ENCODE results near the gene TUT4.

TUT4 gene

DNA sequence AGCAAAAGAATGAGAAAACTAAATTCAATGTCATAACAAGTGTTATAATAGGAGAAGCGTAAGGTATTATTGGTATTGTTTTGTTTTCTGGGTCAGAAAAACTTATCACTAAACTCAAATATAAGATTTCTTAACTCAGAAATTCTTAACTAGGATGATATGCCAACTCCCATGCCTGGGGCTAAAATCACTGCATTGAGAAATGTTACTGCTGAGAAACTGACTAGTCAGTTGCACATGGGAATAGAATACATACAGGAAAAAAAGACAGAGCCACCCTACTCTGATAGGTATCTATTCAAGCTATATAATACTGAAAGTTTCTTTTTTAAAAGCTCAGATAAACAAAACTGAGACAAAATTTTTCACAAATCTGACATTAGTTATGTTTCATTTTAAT is 92.2 kb downstream of the TUT4 start:
- no peak for DNase-seq

DNA sequence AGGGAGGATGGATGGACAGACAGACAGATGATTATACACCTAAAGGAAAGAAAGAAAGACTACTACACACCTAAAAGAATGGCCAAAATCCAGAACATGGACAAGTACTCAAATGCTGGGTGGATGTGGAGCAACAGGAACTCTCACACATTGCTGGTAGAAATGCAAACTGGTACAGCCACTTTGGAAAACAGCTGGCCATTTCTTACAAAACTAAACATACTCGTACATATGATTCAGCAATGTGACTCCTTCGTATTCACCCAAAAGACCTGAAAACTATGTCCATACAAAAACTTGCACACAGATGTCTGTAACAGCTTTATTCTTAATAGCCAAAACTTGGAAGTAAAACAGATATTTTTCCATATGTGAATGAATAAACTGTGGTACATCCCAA is 97.2 kb downstream of the TUT4 start:
- DNase-seq = no peak

DNA sequence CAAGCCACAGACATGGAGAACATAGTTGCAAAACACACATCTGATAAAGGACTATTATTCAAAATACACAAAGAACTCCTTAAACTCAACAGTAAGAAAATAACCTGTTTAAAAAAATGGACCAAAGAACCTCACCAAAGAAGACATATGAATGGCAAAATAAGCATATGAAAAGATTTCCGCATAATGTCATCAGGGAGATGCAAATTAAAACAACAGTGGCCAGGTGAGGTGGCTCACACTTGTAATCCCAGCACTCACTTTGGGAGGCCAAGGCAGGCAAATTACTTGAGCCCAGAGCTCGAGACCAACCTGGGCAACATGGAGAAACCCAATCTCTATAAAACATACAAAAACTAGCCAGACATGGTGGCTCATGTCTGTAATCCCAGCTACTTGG is 98.1 kb downstream of the TUT4 start:
- DNase-seq = no peak

DNA sequence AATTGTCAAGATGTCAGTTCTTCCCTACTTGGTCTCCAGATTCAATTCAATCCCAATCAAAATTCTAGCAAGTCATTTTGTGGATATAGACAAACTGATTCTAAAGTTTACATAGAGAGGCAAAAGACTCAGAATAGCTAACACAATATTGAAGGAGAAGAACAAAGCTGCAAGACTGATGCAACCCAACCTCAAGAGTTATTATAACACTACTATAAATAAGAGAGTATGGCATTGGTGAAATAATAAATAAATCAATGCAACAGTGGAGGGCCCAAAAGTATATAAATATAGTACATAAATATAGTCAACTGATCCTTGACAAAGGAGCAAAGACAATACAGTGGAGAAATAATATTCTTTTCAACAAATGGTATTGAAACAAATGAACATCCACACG is 98.8 kb downstream of the TUT4 start:
- DNase-seq = no peak

DNA sequence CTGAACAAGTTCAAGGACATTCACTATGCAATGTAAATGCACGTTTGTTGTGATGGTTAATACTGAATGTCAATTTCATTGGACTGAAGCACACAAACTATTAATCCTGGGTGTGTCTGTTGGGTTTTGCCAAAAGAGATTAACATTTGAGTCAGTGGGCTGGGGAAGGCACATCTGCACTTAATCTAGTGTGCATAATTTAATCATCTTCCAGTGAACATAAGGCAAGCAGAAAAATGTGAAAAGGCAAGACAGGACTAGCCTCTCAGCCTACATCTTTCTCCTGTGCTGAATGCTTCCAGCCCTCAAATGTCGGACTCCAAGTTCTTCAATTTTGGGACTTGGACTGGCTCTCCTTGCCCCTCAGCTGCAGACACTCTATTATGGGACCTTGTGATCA is 108.4 kb downstream of the TUT4 start:
- DNase-seq = no peak

DNA sequence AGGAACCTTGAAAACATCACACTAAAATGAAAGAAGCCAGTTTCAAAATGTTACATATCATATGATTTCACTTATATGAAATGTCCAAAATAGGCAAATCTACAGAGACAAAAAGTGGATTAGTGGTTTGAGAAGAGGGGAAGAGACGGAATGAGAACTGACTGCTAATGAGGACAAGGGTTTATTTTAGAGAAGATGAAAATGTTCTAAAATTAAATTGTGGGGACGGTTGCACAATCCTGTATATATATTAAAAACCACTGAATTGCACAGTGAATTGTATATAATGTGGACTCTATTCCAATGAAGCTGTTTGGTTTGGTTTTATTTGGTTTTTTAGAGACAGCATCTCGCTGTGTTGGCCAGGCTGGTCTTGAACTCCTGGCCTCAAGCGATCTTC is 112.9 kb downstream of the TUT4 start:
- no peak for DNase-seq

GRCh38 chr1:52436817-52437216 is 116.1 kb downstream of the TUT4 start:
- DNase-seq = no peak

DNA sequence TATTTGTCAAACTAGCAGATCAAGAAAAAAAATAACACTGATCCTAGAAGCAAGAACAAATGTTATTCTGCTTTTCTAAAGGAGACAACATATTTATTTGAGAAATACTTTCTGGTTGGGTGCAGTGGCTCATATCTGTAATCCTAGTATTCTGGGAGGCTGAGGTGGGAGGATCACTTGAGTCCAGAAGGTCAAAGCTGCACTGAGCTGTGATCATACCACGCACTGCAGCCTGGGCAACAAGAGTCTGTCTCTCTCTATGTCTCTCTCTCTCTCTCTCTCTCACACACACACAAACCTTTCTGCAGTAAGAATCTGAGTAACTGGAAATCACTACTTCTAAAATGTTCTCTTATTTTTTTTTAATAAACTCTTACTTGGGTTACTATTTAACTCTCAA is 117.2 kb downstream of the TUT4 start:
- no peak for DNase-seq

DNA sequence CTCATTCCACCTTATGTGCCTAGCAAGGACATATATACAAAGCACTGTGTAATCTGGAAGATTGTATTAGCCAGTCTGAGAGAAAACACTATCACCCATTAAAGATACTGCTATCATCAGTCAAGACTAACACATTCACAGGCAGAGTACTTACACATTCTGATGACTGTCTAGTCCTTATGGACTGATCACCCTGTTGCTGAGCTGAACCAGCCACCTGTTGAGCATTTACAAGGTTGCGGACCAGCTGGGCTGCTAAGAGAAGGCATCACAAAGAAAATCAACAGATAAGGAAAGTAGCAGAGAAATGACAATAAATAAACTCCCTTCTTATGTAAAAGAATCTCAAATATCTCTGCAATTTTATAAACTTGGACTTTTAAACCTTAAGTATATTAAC is 117.7 kb downstream of the TUT4 start:
- DNase-seq = no peak

DNA sequence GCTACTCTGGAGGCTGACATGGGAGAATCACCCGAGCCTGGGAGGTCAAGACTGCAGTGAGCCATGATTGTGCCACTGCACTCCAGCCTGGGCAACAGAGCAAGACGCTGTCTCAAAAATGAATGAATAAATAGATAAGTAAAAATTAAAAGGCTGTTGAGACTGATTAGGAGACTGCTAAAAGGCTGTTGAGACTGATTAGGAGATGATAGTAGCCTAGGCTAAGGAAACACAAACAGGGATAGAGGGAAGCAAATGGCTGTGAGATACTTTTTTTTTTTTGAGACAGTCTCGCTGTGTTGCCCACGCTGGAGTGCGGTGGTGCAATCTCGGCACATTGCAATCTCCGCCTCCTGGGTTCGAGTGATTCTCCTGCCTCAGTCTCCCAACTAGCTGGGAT is 120.1 kb downstream of the TUT4 start:
- no peak for DNase-seq

DNA sequence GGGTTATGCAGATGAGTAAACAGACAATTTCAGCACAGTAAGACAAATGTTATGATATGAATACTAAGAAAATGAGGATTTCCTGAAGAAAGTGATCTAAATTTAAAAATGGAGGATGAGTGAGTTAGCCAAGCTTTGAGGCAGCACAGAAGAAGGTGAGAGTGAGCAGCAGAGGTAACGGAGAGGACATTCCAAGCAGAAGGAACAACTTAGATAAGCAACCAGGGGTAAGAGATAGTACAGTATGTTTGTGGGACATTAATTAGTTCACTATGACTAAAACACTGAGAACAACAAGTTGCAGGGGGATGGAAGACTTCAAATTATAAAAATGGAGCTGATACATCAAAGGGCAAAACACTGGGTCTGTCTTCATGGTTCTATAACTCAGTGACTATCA is 125.7 kb downstream of the TUT4 start:
- DNase-seq = no peak

- no peak for DNase-seq
Observed at GRCh38 chr1:52426371-52426770, 126.5 kb downstream of the TUT4 start.

GRCh38 chr1:52424813-52425212 is 128.1 kb downstream of the TUT4 start:
- DNase-seq = no peak

GRCh38 chr1:52424231-52424636 is 128.7 kb downstream of the TUT4 start:
- DNase-seq = no peak

- DNase-seq = peak; percentile 48
Observed at GRCh38 chr1:52423771-52424170, 129.1 kb downstream of the TUT4 start.

GRCh38 chr1:52423055-52423454 is 129.8 kb downstream of the TUT4 start:
- no peak for DNase-seq

GRCh38 chr1:52420713-52421112 is 132.2 kb downstream of the TUT4 start:
- DNase-seq = no peak

GRCh38 chr1:52416811-52417210 is 136.1 kb downstream of the TUT4 start:
- DNase-seq = no peak

- no peak for DNase-seq
Observed at GRCh38 chr1:52414942-52415341, 137.9 kb downstream of the TUT4 start.

DNA sequence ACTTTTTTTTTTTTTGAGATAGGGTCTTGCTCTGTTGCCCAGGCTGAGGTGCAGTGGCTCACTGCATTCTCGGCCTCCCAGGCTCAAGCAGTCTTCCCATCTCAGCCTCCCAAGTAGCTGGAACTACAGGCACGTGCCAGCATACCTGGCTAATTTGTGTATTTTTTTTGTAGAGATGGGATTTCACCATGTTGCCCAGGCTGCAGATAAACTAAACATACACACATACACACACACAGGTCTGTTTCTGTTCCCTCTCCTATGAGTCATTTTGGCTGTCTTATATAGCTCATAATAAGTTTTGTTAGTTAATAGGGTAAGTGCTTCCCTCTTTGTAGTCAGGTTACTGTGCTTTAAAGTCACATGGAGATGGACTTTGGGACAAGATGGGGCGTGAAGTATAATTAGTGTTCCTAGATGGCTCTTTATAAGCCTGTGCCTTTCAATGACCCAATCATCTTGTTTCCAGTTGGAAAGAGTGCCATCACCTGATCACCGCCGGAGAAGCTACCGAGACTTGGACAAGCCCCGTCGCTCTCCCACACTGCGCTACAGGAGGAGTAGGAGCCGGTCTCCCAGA is 139.4 kb downstream of the TUT4 start:
- DNase-seq = no peak

- DNase-seq = no peak
Observed at GRCh38 chr1:52404975-52405338, 147.9 kb downstream of the TUT4 start.

GRCh38 chr1:52404116-52404974 is 148.5 kb downstream of the TUT4 start, which contains the start of the genes ORC1 and PRPF38A:
TSS of gene ORC1 (minus strand) at chr1:52404423. CDS start at chr1:52402223, 2,200 bp downstream.
TSS of gene PRPF38A (plus strand) at chr1:52404602. CDS start at chr1:52404750, 148 bp downstream.
- peak; percentile 97 for DNase-seq

DNA sequence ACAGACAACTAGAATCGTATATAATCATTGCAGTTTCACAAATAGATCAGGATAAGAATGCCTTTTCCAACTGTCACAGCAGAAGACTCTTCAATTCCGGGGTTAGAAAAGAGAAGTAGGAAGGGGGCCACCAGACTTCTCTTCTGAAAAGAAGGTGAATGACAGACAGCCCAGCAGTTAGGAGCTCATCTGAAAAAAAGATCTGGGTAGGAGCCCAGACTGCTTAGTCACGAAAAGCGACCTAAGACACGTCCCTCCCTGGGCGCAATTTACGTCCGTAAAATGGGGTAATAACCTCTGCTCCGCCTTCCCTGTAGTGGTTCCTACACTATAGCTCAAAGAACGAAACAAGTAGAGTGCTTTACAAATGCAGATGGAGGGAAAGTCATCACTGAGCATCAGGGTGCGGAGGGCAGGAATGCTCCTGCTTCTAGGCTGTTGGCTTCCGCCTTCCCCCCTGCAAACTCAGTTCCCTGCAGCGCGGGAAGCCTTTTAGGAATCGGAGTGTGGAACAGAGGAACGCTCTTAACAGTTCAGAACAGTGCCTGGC is 149.3 kb downstream of the TUT4 start:
- DNase-seq = no peak

- no peak for DNase-seq
Observed at GRCh38 chr1:52402860-52403240, 150.0 kb downstream of the TUT4 start.
